Osteocyte (in vitro differentiated cells): Measurements from ENCODE around the gene ALKBH4. TPM values are rescaled to one million over a fixed set of nuclear protein-coding genes. Genes with fewer than 3 reads are reported as not detected.
A peak's percentile ranks its signal among the peaks of the same experiment; 100 is the strongest.

Experiments
- DNase-seq: peaks from one replicate; pipeline ENCODE4 v3.0.0; 2021; ENCODE audit warnings: mixed read lengths; ENCODE audit not compliant: unreplicated experiment; ENCODE audit errors: extremely low spot score
- H3K27ac Mint-ChIP-seq: one replicate; pipeline ENCODE4 v1.8.0; 2021; ENCODE audit warnings: mild to moderate bottlenecking, mixed read lengths; ENCODE audit not compliant: unreplicated experiment
- H3K27me3 Mint-ChIP-seq: one replicate; pipeline ENCODE4 v1.8.0; 2021; ENCODE audit warnings: mixed read lengths; ENCODE audit not compliant: unreplicated experiment
- H3K36me3 Mint-ChIP-seq: one replicate; pipeline ENCODE4 v1.8.0; 2021; ENCODE audit warnings: mixed read lengths; ENCODE audit not compliant: unreplicated experiment
- H3K4me1 Mint-ChIP-seq: one replicate; pipeline ENCODE4 v1.8.0; 2021; ENCODE audit warnings: mixed read lengths; ENCODE audit not compliant: unreplicated experiment
- H3K4me3 Mint-ChIP-seq: one replicate; pipeline ENCODE4 v1.8.0; 2021; ENCODE audit warnings: mild to moderate bottlenecking, moderate library complexity, mixed read lengths; ENCODE audit not compliant: unreplicated experiment
- H3K9me3 Mint-ChIP-seq: one replicate; pipeline ENCODE4 v1.8.0; 2021; ENCODE audit warnings: mixed read lengths; ENCODE audit not compliant: unreplicated experiment
- total RNA-seq: library from RNA; stranded (reverse); gene quantifications from 2 replicates; pipeline ENCODE4 v1.2.1, GENCODE V29; 2021
- TF ChIP-seq, protein P1 (sequence below): fragments of 200-600 bp; sonication (generic); IDR thresholded peaks from 2 replicates; pipeline ENCODE4 v1.5.0; 2021; ENCODE audit warnings: antibody characterized with exemption, mild to moderate bottlenecking, moderate library complexity

The ALKBH4 gene
- total RNA-seq, 1 donor from 2014 or later: 13.9 TPM

DNA sequence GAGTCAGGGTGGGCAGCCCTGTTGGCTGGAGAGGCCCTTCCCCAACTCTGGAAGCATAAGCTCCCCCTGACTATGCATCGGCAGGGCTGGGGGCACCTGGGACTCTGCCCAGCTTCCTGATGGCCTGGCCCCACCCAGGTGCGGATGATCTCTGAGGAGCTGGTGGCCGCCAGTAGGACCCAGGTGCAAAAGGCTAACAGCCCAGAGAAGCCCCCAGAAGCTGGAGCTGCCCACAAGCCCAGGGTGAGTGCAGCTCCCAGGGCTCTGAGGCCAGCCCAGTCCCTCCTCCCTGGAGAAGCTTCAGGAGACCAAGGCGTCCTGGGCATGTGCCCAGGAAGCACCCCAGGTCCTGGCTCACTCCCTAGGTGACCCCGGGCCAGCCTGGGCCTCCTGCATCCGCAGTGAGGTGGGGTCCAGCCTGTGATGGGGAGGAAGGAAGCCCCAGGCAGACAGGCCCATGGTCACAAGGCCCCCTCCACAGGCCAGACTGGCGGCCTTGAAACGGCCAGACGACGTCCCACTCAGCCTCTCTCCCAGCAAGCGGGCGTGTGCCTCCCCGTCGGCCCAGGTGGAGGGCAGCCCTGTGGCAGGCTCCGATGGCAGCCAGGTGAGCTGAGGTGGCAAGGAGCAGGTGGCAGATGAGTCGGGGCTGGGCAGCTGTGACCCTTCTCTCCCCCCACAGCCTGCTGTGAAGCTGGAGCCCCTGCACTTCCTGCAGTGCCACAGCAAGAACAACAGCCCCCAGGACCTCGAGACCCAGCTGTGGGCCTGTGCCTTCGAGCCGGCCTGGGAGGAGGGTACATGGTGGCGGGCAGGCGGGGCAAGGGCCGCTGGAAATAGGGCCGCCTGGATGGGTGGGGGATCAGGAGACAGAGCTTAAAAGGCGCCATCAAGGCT lies 3.2 kb upstream of the ALKBH4 start:
- no peaks in the 10 kb centered on the region for H3K9me3 Mint-ChIP-seq
- H3K4me1 Mint-ChIP-seq: peaks cover 16% of the 10 kb centered on the region
- no peak overlapping the region for H3K27ac Mint-ChIP-seq
- peak; percentile 82 for DNase-seq
- peaks cover 4% of the 10 kb centered on the region for H3K36me3 Mint-ChIP-seq
- H3K4me3 Mint-ChIP-seq: no peak overlapping the region
- no peaks in the 10 kb centered on the region for H3K27me3 Mint-ChIP-seq
- TF ChIP-seq, protein P1, sequence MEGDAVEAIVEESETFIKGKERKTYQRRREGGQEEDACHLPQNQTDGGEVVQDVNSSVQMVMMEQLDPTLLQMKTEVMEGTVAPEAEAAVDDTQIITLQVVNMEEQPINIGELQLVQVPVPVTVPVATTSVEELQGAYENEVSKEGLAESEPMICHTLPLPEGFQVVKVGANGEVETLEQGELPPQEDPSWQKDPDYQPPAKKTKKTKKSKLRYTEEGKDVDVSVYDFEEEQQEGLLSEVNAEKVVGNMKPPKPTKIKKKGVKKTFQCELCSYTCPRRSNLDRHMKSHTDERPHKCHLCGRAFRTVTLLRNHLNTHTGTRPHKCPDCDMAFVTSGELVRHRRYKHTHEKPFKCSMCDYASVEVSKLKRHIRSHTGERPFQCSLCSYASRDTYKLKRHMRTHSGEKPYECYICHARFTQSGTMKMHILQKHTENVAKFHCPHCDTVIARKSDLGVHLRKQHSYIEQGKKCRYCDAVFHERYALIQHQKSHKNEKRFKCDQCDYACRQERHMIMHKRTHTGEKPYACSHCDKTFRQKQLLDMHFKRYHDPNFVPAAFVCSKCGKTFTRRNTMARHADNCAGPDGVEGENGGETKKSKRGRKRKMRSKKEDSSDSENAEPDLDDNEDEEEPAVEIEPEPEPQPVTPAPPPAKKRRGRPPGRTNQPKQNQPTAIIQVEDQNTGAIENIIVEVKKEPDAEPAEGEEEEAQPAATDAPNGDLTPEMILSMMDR: no peak

DNA sequence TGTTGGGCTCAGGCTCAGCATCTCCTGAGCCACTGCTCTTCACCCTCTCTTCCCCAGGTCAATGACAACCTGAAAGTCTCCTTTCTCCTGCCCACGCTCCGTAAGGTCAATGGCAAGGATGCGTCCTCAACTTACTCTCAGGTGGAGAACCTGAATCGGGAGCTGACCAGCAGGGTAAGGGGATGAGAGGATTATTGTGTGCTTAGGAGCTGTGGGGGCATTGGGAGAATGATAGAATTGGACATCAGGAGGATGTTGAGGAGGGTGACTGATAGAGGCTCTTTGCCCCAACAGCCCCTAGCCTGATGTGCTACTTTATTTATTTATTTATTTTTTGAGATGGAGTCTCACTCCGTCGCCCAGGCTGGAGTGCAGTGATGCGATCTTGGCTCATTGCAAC lies 1.4 kb upstream of the ALKBH4 start:
- Mint-ChIP-seq H3K4me3 (peak overlapping the region; percentile 96), H3K4me1 (peaks cover 20% of the 10 kb centered on the region), H3K27me3 (no peaks in the 10 kb centered on the region), H3K9me3 (no peaks in the 10 kb centered on the region), H3K36me3 (peaks cover 2% of the 10 kb centered on the region), H3K27ac (no peak overlapping the region)
- TF ChIP-seq, protein P1: no peak
- DNase-seq: no peak

DNA sequence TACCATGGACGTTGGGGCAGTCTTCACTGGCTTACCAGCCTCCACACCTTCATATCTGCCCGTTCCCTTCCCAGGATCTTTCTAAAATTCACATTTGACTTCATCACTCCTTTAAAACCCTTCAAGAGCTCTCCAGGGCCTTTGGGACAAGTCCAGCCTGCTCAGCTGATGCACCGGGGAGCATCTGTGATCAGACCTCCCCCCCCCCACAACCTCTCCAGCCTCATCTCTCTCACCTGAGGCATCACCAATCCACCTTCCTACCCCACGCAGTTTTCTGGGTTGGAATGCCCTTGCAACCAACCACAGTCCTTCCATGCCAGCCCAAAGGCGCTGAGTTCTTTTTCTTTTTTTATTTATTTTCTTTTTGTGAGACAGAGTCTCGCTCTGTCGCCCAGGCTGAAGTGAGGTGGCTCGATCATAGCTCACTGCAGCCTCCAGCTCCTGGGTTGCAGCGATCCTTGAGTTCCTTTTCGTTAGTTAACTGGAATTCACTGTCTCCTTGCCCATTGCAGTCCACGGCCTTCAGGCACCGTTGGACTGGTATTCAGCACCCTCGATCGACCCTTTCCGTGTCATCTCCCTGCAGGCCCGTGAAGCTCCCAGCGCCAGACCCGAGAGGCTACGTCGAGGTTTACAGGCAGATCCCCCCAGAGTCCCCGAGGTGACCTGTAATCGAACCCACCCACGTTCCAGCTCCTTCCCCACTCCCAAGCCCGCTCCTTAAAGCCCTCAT lies 654 bp downstream of the ALKBH4 start:
- Mint-ChIP-seq H3K27ac (peak overlapping the region; percentile 79), H3K4me3 (peak overlapping the region; percentile 96), H3K4me1 (peaks cover 20% of the 10 kb centered on the region), H3K27me3 (no peaks in the 10 kb centered on the region), H3K36me3 (peaks cover 4% of the 10 kb centered on the region), H3K9me3 (no peaks in the 10 kb centered on the region)
- TF ChIP-seq, protein P1: no peak
- no peak for DNase-seq

DNA sequence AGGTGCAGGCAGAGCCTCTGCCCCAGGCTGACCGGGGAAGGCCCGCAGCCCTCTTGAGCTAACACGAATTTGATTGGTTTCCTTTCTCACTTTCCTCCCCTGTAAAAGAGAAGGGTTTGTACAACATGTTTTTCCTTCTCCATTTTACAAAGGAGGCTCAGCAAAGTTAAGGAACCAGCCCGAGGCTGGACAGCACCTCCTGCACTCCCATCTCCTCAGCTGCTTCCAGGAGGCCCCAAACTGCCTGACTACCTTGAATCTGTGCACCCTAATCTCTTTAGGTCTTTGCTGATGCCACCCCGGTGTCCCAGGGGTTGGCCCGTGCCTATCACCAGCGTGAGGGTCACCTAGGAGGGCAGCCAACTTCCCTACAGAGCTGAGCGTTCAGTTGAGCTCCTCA lies 4.2 kb downstream of the ALKBH4 start:
- Mint-ChIP-seq H3K4me1 (peaks cover 11% of the 10 kb centered on the region), H3K27me3 (no peaks in the 10 kb centered on the region), H3K27ac (no peak overlapping the region), H3K9me3 (no peaks in the 10 kb centered on the region), H3K36me3 (peaks cover 6% of the 10 kb centered on the region), H3K4me3 (no peak overlapping the region)
- TF ChIP-seq, protein P1: no peak
- no peak for DNase-seq
